Peyer's patch (tissue), 4 donors: ENCODE measurements around the gene NMT2. TPM values are rescaled to one million over a fixed set of nuclear protein-coding genes. Genes with fewer than 3 reads are reported as not detected.
"Not testable (repeated sequence)": the region's sequence is repeated elsewhere in the genome, so short reads cannot be mapped to it uniquely, and the experiment has no call there.

Experiments
- DNase-seq, 3 donors: peaks; one replicate each; pipeline ENCODE4 v3.0.0-alpha.2; 2017 to 2019
- H3K27ac ChIP-seq, 4 donors: fragments of 200-600 bp; sonication (generic); one replicate each; pipeline ENCODE4 v1.5.1; 2016 to 2019
- H3K27me3 ChIP-seq, 2 donors: fragments of 200-600 bp; sonication (generic); one replicate each; pipeline ENCODE4 v1.5.1; 2019
- H3K36me3 ChIP-seq, 3 donors: fragments of 200-600 bp; sonication (generic); one replicate each; pipeline ENCODE4 v1.5.1; 2016 to 2019
- H3K4me1 ChIP-seq, 4 donors: fragments of 200-600 bp; sonication (generic); one replicate each; pipeline ENCODE4 v1.5.1; 2016 to 2019
- H3K4me3 ChIP-seq, 4 donors: fragments of 200-600 bp; sonication (generic); 1 replicate in 3 of 4; 2 replicates in 1 of 4; pipeline ENCODE4 v1.5.1; 2016 to 2019; ENCODE audit warnings: mild to moderate bottlenecking in 1 of 4
- H3K9me3 ChIP-seq, 4 donors: fragments of 200-600 bp; sonication (generic); one replicate each; pipeline ENCODE4 v1.5.1; 2016 to 2019; ENCODE audit warnings: mild to moderate bottlenecking in 1 of 4
- POLR2A ChIP-seq, 2 donors: fragments of 450-650 bp; IDR thresholded peaks; one replicate each; pipeline ENCODE4 v1.5.1; 2017; ENCODE audit warnings: antibody characterized with exemption in 2 of 2, mild to moderate bottlenecking in 2 of 2, moderate library complexity in 2 of 2
- total RNA-seq, 4 donors: library from RNA; depleted of rRNA; stranded (reverse); fragments of >200 nt; gene quantifications; one replicate each; pipeline ENCODE4 v1.1.0, GENCODE V29; 2016
- TF ChIP-seq, protein P1 (sequence below), 6 experiments: fragments of 450-650 bp in 4 of 6; fragments of 200-600 bp in 2 of 6; sonication (generic) in 1 of 6; IDR thresholded peaks; one replicate each; pipeline ENCODE4 v1.5.1; 2017 to 2019; ENCODE audit warnings: antibody characterized with exemption in 6 of 6, mild to moderate bottlenecking in 3 of 6, moderate library complexity in 1 of 6

Gene NMT2
- total RNA-seq, 4 donors from 2014 or later = 13.2 to 27.9 (median 20.8) TPM

DNA sequence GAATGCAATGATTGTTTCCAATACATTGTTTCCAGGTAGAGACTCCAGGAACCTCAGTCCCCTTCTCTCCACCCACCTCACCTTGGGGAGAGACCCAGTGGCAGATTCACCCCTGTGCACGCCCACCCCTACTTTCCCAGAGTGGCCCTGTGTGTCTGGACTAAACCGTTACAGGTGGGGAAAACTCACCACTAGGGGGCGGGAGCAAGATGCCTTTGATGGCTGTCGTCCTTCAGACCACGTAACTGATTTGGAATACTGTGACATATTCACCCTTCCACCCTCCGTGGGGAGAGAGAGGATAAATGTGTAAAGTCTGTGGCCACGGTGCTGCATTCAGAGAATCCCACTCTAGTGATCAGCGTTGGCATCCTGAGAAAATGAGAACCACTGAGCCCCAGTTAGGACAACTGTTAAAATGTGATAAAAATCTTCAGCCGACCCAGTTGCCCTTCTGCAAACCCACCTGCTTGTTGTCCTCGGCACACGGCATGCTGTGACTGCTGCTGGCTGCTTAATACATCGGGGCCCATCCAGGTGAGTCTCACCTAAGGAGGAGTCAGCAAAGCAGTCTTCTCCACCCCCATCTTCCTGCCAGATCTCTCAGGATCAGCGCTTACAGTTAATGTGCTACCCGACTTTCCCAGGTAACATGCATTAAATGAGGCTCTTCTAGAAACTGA is 41.5 kb upstream of the NMT2 start:
- H3K4me1 ChIP-seq = no peaks in the 10 kb centered on the region
- no peaks in the 10 kb centered on the region for H3K27me3 ChIP-seq
- H3K27ac ChIP-seq = peak overlapping the region in 1 of 4 donors; percentile 12
- TF ChIP-seq, protein P1, sequence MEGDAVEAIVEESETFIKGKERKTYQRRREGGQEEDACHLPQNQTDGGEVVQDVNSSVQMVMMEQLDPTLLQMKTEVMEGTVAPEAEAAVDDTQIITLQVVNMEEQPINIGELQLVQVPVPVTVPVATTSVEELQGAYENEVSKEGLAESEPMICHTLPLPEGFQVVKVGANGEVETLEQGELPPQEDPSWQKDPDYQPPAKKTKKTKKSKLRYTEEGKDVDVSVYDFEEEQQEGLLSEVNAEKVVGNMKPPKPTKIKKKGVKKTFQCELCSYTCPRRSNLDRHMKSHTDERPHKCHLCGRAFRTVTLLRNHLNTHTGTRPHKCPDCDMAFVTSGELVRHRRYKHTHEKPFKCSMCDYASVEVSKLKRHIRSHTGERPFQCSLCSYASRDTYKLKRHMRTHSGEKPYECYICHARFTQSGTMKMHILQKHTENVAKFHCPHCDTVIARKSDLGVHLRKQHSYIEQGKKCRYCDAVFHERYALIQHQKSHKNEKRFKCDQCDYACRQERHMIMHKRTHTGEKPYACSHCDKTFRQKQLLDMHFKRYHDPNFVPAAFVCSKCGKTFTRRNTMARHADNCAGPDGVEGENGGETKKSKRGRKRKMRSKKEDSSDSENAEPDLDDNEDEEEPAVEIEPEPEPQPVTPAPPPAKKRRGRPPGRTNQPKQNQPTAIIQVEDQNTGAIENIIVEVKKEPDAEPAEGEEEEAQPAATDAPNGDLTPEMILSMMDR (IDR thresholded peaks at IDR 0.05) = peak; percentile 59 to 87 (median 78)
- no peak for TF ChIP-seq POLR2A (IDR thresholded peaks at IDR 0.05)
- peak overlapping the region in 1 of 4 donors; percentile 3 for H3K4me3 ChIP-seq
- no peaks in the 10 kb centered on the region for H3K9me3 ChIP-seq
- DNase-seq = peak; percentile 72 to 96 (median 85)
- H3K36me3 ChIP-seq = peaks cover 0 to 19% (median 0%) of the 10 kb centered on the region in 3 donors

DNA sequence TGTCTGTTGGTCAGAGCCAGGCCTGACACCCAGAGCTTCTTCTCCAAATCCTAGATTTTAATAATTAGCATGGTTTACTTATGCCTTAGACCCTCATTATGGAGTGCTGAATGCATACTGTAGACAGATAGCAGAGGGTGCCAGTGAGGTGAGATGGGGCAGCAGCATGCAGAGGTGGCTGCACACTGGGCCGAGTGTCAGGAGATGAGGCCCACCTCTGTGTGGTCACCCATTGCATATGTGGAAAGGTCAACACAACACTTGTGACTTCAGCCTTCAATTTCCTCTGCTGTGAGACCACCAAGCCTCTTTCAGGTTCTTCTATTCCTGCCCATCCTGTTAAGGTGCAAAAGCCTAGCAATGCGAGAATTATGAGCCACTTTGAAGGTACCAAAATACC is 39.7 kb upstream of the NMT2 start:
- Histone ChIP-seq H3K9me3 (no peaks in the 10 kb centered on the region), H3K4me3 (no peak overlapping the region), H3K27ac (peak overlapping the region; percentile 26 to 58 (median 48)), H3K36me3 (peaks cover 0 to 7% (median 0%) of the 10 kb centered on the region in 3 donors), H3K27me3 (no peaks in the 10 kb centered on the region), H3K4me1 (no peaks in the 10 kb centered on the region)
- no peak for DNase-seq
- TF ChIP-seq POLR2A (IDR thresholded peaks at IDR 0.05) = no peak
- TF ChIP-seq, protein P1 (IDR thresholded peaks at IDR 0.05) = no peak

DNA sequence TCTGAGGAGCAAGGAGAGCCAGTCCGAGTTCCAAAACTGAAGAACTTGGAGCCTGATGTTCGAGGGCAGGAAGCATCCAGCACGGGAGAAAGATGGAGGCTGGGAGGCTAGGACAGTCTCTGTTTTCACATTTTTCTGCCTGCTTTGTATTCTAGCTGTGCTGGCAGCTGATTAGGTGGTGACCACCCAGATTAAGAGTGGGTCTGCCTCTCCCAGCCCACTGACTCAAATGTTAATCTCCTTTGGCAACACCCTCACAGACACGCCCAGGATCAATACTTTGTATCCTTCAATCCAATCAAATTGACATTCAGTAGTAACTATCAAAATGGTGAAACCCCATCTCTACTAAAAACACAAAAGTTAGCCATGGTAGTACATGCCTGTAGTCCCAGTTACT is 38.9 kb upstream of the NMT2 start:
- DNase-seq, H3K36me3 ChIP-seq, H3K4me3 ChIP-seq, H3K9me3 ChIP-seq, H3K4me1 ChIP-seq, H3K27me3 ChIP-seq: not testable (repeated sequence)
- peak overlapping the region in 1 of 4 donors; percentile 50 for H3K27ac ChIP-seq

DNA sequence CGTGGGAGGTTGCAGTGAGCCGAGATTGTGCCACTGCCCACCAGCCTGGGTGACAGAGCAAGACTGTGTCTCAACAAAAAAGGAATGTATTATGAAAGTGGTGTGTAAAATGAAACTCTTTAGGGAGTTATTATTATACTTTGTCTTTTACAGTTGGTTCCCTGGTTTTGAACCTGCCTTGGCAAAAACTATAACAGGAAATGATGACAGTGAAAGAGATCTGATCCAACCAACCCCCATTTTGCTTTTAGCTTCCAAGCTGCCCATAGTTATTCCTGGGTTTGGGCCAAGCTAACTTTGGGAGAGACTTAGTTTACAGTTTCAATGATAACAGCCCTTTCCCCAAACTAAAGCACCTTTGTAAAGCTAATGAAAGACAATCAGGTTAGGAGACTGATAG is 34.1 kb upstream of the NMT2 start:
- no peaks in the 10 kb centered on the region for H3K9me3 ChIP-seq
- H3K4me1 ChIP-seq = no peaks in the 10 kb centered on the region
- H3K27me3 ChIP-seq = no peaks in the 10 kb centered on the region
- H3K27ac ChIP-seq = no peak overlapping the region
- H3K36me3 ChIP-seq = no peaks in the 10 kb centered on the region
- no peak for DNase-seq
- H3K4me3 ChIP-seq = no peak overlapping the region
- no peak for TF ChIP-seq POLR2A (IDR thresholded peaks at IDR 0.05)
- TF ChIP-seq, protein P1 (IDR thresholded peaks at IDR 0.05) = no peak

DNA sequence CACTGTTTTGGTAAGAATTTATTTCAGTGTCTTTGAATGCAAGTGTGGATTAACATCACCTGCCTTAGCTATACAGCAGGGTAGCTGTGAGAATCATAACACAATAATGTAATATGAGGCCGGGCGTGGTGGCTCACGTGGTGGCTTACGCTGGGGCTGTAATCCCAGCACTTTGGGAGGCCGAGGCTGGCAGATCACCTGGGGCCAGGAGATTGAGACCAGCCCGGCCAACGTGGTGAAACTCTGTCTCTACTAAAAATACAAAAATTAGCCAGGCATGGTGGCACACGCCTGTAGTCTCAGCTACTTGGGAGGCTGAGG is 33.8 kb upstream of the NMT2 start:
- H3K36me3 ChIP-seq, H3K27me3 ChIP-seq, H3K27ac ChIP-seq, H3K9me3 ChIP-seq, DNase-seq, H3K4me1 ChIP-seq, H3K4me3 ChIP-seq: not testable (repeated sequence)

DNA sequence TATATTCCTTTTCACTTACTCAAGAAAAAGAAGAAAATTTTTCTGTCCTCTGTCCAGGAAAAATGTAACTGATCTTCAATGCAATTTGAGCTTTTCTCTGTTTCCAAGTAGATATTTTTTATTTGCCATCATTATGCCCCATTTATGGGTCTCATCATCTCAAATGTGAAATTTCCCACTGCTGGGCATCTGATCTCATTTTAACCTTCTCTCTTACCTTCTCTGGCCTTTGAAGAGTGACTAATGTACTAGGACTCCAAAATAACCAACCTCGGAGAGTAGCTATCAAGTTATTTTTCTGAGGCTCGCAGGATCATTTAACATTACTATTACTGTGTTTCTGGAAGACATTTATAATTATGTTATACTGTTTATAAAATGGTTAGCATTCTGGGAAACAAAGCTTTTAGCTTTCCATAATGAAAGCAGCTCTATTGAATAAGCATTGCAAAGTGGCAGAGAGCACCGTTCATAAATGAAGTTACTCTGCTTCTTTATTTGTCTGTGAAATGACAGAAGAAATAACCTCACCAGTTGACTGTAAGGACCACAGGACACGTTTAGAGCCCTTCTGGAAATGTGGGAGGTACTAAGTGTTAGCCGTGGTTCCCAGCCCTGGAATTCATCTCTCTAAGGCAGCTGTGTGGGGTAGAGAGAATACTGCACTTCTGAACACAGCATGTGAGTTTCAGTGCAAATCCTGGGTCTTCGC is 33.3 kb upstream of the NMT2 start:
- no peaks in the 10 kb centered on the region for H3K4me1 ChIP-seq
- no peak for DNase-seq

More for the DNA sequence above, 33.3 kb upstream of the NMT2 start:
- no peaks in the 10 kb centered on the region for H3K27me3 ChIP-seq
- no peak for TF ChIP-seq POLR2A (IDR thresholded peaks at IDR 0.05)
- TF ChIP-seq, protein P1 (IDR thresholded peaks at IDR 0.05) = no peak
- H3K27ac ChIP-seq = no peak overlapping the region
- no peaks in the 10 kb centered on the region for H3K36me3 ChIP-seq
- H3K9me3 ChIP-seq = no peaks in the 10 kb centered on the region
- no peak overlapping the region for H3K4me3 ChIP-seq
